Liver (tissue), 9 donors: ENCODE data around the gene DDHD1. TPM values are rescaled to one million over a fixed set of nuclear protein-coding genes. Genes with fewer than 3 reads are reported as not detected.

ENCODE experiments used
- DNase-seq: peaks from one replicate; pipeline ENCODE4 v3.0.0-alpha.2; 2017; ENCODE audit warnings: low spot score
- H3K27ac ChIP-seq, 2 donors: one replicate each; pipeline ENCODE4 v1.7.0; 2013; ENCODE audit warnings: inconsistent platforms in 2 of 2, low read length in 2 of 2, control low read depth in 1 of 2, low read depth in 1 of 2, mild to moderate bottlenecking in 1 of 2
- H3K27me3 ChIP-seq, 4 donors: one replicate each; pipeline versions ENCODE4 v1.6.1 to v1.7.0; 2013; ENCODE audit warnings: low read length in 3 of 4, inconsistent platforms in 1 of 4, mild to moderate bottlenecking in 1 of 4, moderate library complexity in 1 of 4; ENCODE audit not compliant: control insufficient read depth in 4 of 4, insufficient read depth in 4 of 4
- H3K36me3 ChIP-seq, 4 donors: one replicate each; pipeline versions ENCODE4 v1.6.1 to v1.7.0; 2013; ENCODE audit warnings: low read length in 3 of 4, mild to moderate bottlenecking in 3 of 4, low read depth in 1 of 4, moderate library complexity in 1 of 4; ENCODE audit not compliant: control insufficient read depth in 4 of 4, insufficient read depth in 3 of 4
- H3K4me1 ChIP-seq, 4 donors: one replicate each; pipeline versions ENCODE4 v1.6.1 to v1.7.0; 2013; ENCODE audit warnings: low read length in 3 of 4, mild to moderate bottlenecking in 3 of 4, moderate library complexity in 1 of 4; ENCODE audit not compliant: control insufficient read depth in 4 of 4, insufficient read depth in 4 of 4
- H3K4me3 ChIP-seq, 3 donors: one replicate each; pipeline versions ENCODE4 v1.6.1 to v1.7.0; 2013; ENCODE audit warnings: low read length in 3 of 3, control low read depth in 1 of 3, low read depth in 1 of 3, mild to moderate bottlenecking in 1 of 3
- H3K9ac ChIP-seq, 2 donors: one replicate each; pipeline ENCODE4 v1.7.0; 2013; ENCODE audit warnings: low read length in 2 of 2, mild to moderate bottlenecking in 2 of 2, moderate library complexity in 2 of 2, control low read depth in 1 of 2, low read depth in 1 of 2
- H3K9me3 ChIP-seq, 4 donors: one replicate each; pipeline versions ENCODE4 v1.6.1 to v1.7.0; 2013; ENCODE audit warnings: low read length in 3 of 4; ENCODE audit not compliant: control insufficient read depth in 4 of 4
- ATF3 ChIP-seq: IDR thresholded peaks from 2 replicates; pipeline ENCODE4 v1.6.1; 2016; ENCODE audit warnings: antibody characterized with exemption
- CTCF ChIP-seq: fragments of 150-350 bp; IDR thresholded peaks from 2 replicates; pipeline ENCODE4 v1.5.1; 2017; ENCODE audit warnings: improper control_type of control experiment, low read depth, low read length; ENCODE audit not compliant: missing input control
- EGR1 ChIP-seq, 2 donors: IDR thresholded peaks; 2 replicates each; pipeline ENCODE4 v1.6.1; 2016 to 2018; ENCODE audit warnings: antibody characterized with exemption in 2 of 2, low read depth in 2 of 2
- FOXA2 ChIP-seq: IDR thresholded peaks from 2 replicates; pipeline ENCODE4 v1.6.1; 2016; ENCODE audit warnings: antibody characterized with exemption
- GABPA ChIP-seq, 2 donors: IDR thresholded peaks in 1 of 2; conservative IDR thresholded peaks in 1 of 2; 2 replicates each; pipeline ENCODE4 v1.6.1; 2016; ENCODE audit warnings: antibody characterized with exemption in 2 of 2, mild to moderate bottlenecking in 1 of 2, moderate library complexity in 1 of 2
- HNF4A ChIP-seq, 2 donors: conservative IDR thresholded peaks; 2 replicates each; pipeline ENCODE4 v1.6.1; 2016; ENCODE audit warnings: antibody characterized with exemption in 2 of 2, mild to moderate bottlenecking in 2 of 2
- HNF4G ChIP-seq: IDR thresholded peaks from 2 replicates; pipeline ENCODE4 v1.6.1; 2016; ENCODE audit warnings: antibody characterized with exemption
- JUND ChIP-seq, 2 donors: IDR thresholded peaks; 2 replicates each; pipeline ENCODE4 v1.6.1; 2016; ENCODE audit warnings: antibody characterized with exemption in 2 of 2
- MAX ChIP-seq: IDR thresholded peaks from 2 replicates; pipeline ENCODE4 v1.6.1; 2016; ENCODE audit warnings: antibody characterized with exemption
- NR2F2 ChIP-seq: IDR thresholded peaks from 2 replicates; pipeline ENCODE4 v1.6.1; 2016; ENCODE audit warnings: antibody characterized with exemption
- RAD21 ChIP-seq, 2 donors: IDR thresholded peaks; 2 replicates each; pipeline ENCODE4 v1.6.1; 2016; ENCODE audit warnings: antibody characterized with exemption in 2 of 2, mild to moderate bottlenecking in 2 of 2
- RXRA ChIP-seq, 2 donors: IDR thresholded peaks; 2 replicates each; pipeline ENCODE4 v1.6.1; 2017 to 2018; ENCODE audit warnings: antibody characterized with exemption in 2 of 2, mild to moderate bottlenecking in 1 of 2
- SP1 ChIP-seq: IDR thresholded peaks from 2 replicates; pipeline ENCODE4 v1.6.1; 2018; ENCODE audit warnings: antibody characterized with exemption, mild to moderate bottlenecking
- TAF1 ChIP-seq: conservative IDR thresholded peaks from 2 replicates; pipeline ENCODE4 v1.6.1; 2016; ENCODE audit warnings: antibody characterized with exemption, mild to moderate bottlenecking
- YY1 ChIP-seq: IDR thresholded peaks from 2 replicates; pipeline ENCODE4 v1.6.1; 2016; ENCODE audit warnings: antibody characterized with exemption, mild to moderate bottlenecking
- ZBTB33 ChIP-seq: IDR thresholded peaks from 2 replicates; pipeline ENCODE4 v1.6.1; 2016; ENCODE audit warnings: antibody characterized with exemption
- WGBS: extraction: QIAGEN DNeasy Blood & Tissue Kit; methylation state at CpG from one replicate; pipeline ENCODE4 v1.1.7; 2013; 5-methylcytosine and 5-hydroxymethylcytosine counted together
- polyA plus RNA-seq, 2 donors: library from polyadenylated mRNA; stranded (reverse) in 1 of 2; unstranded in 1 of 2; fragments of 200-250 nt in 1 of 2; fragments of >200 nt in 1 of 2; fragmentation: Nextera tagmentation in 1 of 2; extraction: Ambion mirVana in 1 of 2; gene quantifications; one replicate each; pipeline versions ENCODE4 v1.2.1 to v1.2.3, GENCODE V29; 2013 to 2015
- total RNA-seq, 2 donors: library from RNA; depleted of rRNA; stranded (reverse); fragments of >200 nt; gene quantifications; one replicate each; pipeline ENCODE4 v1.2.3, GENCODE V29; 2014
- donor health status: healthy.
- donor health status: healthy.
- donor health status: healthy.
- donor health status: healthy.
- donor health status: healthy.

Gene DDHD1
- total and polyA plus RNA-seq, 4 donors = 1.3 to 14.3 (median 5.2) TPM

GRCh38 chr14:53153702-53154112 lies 584 bp upstream of the DDHD1 start:
- no peaks in the 10 kb centered on the region for H3K9me3 ChIP-seq
- peak overlapping the region; percentile 73 to 95 (median 87) for H3K4me3 ChIP-seq
- peak overlapping the region; percentile 12 to 83 for H3K27ac ChIP-seq
- TF ChIP-seq RXRA (IDR thresholded peaks at IDR 0.05) (no peak), CTCF (no peak), GABPA (IDR thresholded peaks at IDR 0.05 in 1 of 2, conservative IDR thresholded peaks at IDR 0.05 in 1 of 2) (no peak), TAF1 (no peak), SP1 (no peak), RAD21 (IDR thresholded peaks at IDR 0.05) (no peak), HNF4A (conservative IDR thresholded peaks at IDR 0.05) (no peak), YY1 (no peak), HNF4G (no peak), MAX (no peak)
- no peaks in the 10 kb centered on the region for H3K27me3 ChIP-seq
- no peaks in the 10 kb centered on the region for H3K36me3 ChIP-seq
- no peak overlapping the region for H3K9ac ChIP-seq
- WGBS = 87% methylated on average over 4 of the region's 4 CpGs
- no peak for DNase-seq
- peaks cover 0 to 15% (median 9%) of the 10 kb centered on the region in 4 donors for H3K4me1 ChIP-seq

GRCh38 chr14:53152184-53152886 lies 788 bp downstream of the DDHD1 start:
- H3K4me3 ChIP-seq = peak overlapping the region; percentile 73 to 95 (median 77)
- DNase-seq = peak; percentile 63

More at GRCh38 chr14:53152184-53152886, 788 bp downstream of the DDHD1 start:
- H3K9ac ChIP-seq = peak overlapping the region; percentile 76 to 86
- no peak for TF ChIP-seq JUND (IDR thresholded peaks at IDR 0.05)
- no peak for TF ChIP-seq EGR1 (IDR thresholded peaks at IDR 0.05; ENCODE audit: low read depth in 2 of 2)
- TF ChIP-seq FOXA2 = no peak
- TF ChIP-seq NR2F2 = no peak
- no peak for TF ChIP-seq GABPA (IDR thresholded peaks at IDR 0.05 in 1 of 2, conservative IDR thresholded peaks at IDR 0.05 in 1 of 2)
- TF ChIP-seq ZBTB33 = no peak
- no peak for TF ChIP-seq ATF3
- no peak for TF ChIP-seq HNF4G
- no peak for TF ChIP-seq RXRA (IDR thresholded peaks at IDR 0.05)
- no peak for TF ChIP-seq RAD21 (IDR thresholded peaks at IDR 0.05)
- TF ChIP-seq TAF1 = no peak
- no peak for TF ChIP-seq MAX
- H3K36me3 ChIP-seq = no peaks in the 10 kb centered on the region
- WGBS = under 1% methylated on average over 73 of the region's 73 CpGs
- no peaks in the 10 kb centered on the region for H3K9me3 ChIP-seq
- H3K27ac ChIP-seq = peak overlapping the region; percentile 83 to 86
- no peaks in the 10 kb centered on the region for H3K27me3 ChIP-seq
- H3K4me1 ChIP-seq = peaks cover 0 to 15% (median 9%) of the 10 kb centered on the region in 4 donors
